ENCODE results near the gene GJA10. TPM values are rescaled to one million over a fixed set of nuclear protein-coding genes. Genes with fewer than 3 reads are reported as not detected.
A peak's percentile ranks its signal among the peaks of the same experiment; 100 is the strongest.

The GJA10 gene
- total RNA-seq, 1 donor from 2014 or later = not detected

DNA sequence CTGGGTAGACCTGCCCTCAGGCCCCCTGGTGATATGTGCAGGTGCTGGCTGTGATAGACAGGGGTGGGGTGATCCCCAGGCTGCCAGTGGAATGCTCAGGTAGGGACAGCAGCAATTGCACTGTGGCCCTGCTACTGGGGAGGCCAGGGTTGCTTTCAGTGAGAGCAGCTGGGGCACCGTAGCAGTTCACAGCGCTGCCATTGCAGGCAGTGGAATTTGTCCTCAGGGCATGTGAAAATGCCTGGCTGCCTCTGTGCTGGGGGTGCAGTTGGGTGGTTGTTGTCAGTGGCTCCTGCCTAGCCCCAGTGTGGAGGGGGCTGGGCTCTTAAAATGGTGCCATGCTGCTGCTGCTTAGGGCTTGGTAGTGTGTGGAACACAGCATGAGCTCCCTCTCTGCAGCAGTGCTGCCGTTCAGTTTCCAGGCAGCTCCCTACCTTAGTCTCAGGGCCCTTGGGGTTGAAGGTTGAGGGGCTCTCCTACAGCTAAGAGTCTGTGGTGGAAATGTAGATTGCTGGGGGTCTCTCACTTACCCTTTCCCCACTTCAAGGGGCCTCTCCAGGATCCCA is 23.6 kb downstream of the GJA10 start:
- DNase-seq = no peak

DNA sequence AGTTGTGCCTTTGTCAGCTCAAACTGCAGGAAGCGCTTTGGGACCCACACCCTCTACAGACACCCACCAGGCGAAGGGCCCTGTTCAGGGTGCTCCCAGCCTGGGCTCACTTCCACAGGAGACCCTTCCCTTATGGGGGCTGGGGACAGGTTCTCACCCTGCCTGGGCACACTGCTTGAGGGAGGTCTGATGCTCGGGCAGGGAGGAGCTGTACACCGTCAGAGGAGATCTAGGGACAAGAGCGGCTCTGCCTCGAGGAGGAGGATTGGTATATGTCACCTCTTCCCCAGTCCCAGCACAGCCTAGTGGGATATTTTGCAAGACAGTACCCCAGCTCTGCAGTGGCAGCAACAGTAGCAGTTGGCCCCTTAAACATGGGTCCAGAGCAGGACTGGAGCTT is 26.9 kb downstream of the GJA10 start:
- no peak for DNase-seq

DNA sequence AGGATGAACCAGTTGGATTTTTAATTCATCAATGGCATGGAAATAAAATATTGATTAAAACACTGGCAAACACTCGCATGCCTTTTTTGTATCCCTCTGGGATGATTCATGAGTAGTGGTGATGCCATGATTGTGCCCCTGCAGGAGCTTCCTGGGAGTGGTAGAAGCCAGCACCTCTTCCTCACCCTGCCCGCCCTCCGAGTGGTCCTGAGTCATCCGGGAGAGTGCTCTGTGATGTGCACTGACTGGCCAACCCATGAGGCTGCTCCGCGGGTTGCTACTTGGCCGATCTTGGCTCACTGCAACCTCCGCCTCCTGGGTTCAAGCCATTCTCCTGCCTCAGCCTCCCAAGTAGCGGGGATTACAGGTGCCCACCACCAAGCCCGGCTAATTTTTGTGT is 27.4 kb downstream of the GJA10 start:
- no peak for DNase-seq

DNA sequence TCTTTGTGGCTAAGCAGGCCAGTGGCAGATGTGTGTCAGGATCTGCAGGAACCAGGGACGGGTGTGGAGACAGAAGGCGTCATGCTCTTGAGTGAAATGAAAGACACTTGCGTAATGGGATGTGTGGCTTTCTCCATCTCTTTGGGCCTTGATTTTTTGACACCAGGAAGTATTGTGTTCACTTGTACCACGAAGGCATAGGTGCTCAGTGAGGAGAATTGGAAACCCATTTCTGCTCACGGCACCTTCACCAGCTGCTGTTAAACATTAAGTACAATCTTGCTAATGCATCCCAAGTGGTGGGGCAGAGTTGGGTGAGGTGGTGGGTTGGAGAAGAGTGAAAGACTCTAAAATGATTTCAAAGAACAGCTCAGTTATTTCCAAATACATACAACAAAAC is 30.0 kb downstream of the GJA10 start:
- no peak for DNase-seq

DNA sequence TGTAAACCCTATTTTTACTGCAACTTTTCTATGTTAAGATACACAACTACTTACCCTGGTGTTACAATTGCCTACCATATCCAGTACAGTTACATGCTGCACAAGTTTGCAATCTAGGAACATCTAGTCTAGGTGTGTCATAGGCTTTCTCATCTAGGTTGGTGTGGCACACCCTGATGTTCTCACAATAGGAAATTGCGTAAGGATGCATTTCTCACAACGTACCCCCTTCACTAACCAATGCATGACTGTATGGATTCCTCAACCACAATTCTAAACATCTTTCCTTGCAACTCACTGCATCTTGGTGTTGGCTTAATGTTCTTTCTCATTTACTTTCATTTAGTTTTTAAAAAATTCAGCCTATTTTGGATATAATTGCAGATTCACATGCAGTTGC is 31.6 kb downstream of the GJA10 start:
- no peak for DNase-seq

DNA sequence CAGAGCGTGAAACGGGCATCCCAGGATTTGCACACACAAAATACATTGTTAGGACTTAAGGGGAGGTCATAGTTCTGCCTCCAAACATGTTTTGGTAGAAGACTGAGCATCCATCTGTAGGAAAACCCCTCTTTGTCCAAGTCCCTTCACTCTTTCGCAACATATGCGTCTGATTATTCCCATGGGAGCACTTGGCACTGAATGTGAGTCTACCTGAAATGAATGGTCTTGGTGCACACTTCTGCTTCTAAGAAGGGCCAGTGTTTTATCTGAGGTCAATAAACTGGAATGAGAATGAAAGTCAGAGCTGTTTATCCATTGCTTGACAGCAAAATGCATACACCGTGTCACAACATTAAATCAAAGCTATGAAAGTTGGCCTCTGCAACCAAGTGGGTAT is 33.0 kb downstream of the GJA10 start:
- no peak for DNase-seq

DNA sequence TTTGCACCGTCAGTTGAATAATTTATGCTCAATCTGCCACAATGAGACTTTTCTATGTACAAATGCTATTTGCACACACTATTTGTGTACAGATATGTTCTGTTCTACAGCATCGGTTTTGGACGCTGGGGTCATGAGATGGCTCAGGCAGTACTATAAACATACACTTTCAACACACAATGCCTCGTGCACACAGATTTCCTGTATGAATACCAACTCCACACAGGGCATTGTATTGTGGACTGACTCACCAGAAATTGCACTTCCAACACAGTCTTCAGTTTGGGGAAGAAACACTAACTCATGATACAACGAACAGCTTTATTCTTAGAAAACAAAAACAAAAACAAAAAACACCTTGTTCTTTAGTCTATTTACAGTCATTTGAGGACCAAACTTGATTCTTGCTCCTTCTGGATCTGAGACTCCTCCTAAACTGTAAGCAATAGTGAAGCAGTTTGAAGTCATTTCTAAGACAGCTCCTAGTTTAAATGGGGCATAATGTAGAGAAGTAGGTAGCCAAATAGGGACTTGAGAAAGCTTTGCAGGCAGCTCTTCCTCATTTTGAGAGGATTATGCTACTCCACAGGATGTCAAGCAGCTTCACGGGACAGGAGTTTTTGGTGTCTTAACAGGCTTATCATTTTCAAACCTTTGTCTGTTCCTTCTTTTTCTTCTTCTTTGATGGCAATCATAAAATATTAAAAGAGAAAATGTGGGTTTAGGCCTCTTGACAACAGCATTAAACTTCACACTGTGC is 33.7 kb downstream of the GJA10 start:
- DNase-seq = peak; percentile 90

DNA sequence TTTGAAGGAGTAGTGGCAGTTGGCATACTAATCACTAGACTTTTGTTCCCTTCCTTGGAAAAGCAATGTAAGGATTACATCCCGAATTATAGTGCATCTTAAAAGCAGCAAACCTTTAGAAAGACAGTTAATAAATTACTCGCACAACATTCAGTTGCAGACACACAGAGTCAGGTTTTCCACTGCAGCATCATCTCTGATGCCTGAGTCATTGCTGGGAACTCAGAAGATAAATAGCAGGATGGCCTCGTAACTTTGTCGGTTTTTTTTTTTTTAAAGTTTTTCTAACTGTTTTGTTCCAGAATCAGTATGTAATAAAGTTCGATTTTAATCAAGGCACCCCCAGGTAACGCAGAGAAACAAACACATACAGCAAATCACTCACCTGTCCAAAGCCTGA is 34.3 kb downstream of the GJA10 start:
- peak; percentile 57 for DNase-seq

DNA sequence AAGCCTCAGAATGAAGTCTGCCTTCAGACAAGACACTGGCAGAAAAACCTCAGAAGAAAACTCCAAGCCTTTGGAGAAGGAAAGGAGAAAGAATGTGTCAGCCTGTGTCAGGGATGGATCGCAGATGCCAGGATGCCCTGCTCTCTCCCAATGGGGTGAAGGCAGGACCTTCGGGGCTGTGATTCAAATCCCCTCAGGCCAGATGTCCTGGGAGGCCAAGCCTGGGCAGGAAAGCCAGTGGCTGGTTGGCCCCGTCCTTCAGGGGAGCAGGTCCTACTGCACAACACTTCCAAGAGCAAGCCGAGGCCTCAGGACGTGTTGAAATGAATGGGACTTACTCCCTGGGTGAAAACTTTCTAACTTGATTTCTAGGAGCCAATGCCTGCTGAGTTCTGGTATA is 36.5 kb downstream of the GJA10 start:
- DNase-seq = no peak

DNA sequence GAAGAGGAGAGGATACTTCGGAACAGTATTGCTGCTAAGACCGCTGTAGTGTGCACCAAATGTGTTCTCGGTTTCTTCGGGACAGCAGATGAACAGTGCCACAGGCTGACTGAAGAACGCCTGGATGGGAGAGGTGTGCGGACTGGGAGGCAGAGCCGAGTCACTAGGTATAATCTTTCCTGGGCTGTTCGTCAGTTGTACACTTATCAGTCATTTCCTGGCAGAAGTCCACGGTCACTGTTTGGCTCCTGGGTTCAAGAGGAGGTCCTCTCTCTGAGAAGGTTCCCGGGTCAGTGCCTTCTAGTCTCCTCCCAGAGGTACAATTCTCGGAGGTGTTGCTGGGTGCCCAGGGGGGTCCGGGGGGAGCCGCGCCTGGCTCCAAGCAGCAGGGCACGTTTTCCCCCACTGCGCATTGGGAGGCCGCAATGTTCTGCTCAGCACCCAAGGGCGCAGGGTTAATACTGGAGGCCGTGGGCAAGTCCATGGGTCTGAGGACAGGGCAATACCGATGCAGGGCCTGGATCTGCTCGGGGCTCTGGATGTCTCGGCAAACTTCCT is 38.1 kb downstream of the GJA10 start:
- DNase-seq = no peak

DNA sequence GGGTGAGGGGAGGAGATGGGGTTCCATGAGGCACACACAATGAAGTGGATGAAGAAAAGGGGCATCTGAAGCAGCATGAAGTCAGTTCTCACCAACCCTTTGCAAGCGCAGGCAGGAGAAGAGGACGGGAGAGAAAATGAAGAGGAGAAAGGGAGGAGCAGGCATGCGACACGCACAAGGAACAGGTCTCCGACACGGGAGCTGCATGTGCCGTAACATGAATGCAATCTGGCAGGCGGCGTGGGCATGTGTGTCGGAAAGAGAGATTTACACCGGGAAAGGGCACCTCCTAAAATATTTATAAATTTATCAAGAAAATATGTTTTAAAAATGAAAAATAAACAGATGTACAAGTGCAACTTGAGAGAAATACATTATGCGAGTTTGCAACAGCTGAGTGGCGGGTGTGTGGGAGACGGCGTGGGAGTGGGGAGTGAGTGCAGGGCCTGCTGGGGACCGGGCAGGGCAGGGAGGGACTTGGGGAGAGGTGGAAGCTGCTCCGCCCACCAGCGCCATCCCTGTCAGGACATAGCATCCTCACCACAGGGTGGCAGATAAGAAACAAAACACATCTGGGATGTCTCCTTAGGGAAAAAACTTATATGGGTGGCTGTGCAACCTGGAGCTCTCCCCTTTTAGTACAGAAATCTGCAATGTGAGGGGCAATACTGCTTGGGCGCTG is 40.6 kb downstream of the GJA10 start:
- DNase-seq = no peak

DNA sequence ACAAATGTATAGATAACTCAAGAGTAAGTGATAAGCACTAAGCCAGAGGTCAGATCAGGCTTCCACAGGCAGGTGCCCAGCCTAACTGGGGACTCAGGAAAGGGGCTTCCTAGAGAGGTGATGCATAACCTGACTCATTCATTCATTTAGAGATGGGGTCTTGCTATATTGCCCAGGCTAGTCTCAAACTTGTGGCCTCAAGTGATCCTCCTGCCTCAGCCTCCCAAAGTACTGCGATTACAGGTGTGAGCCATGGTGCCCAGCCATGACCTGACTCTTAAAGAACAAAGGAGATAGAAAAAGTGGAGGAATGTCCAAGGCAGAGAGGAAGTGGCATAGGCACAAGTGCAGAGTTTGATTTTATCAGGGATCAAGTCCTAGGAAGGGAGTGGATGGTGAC is 41.9 kb downstream of the GJA10 start:
- no peak for DNase-seq

DNA sequence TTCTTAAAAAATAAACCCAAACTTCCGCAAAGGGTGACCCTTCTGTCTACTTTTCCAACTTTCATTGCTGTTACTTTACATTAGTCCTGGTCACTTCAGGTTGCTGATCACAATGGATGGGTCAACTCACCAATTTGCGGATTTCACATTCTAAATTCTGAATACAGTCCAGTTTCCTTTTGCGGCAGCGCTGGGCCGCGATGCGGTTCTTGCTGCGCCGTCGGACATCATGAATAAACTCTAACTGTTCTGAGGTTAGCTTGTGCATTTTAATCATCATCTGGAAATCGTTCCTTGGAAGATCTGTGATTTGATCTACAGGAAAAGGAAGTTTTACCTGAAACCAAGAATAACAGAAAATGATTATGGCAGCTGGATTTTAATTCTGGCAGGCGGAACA is 43.7 kb downstream of the GJA10 start:
- no peak for DNase-seq

DNA sequence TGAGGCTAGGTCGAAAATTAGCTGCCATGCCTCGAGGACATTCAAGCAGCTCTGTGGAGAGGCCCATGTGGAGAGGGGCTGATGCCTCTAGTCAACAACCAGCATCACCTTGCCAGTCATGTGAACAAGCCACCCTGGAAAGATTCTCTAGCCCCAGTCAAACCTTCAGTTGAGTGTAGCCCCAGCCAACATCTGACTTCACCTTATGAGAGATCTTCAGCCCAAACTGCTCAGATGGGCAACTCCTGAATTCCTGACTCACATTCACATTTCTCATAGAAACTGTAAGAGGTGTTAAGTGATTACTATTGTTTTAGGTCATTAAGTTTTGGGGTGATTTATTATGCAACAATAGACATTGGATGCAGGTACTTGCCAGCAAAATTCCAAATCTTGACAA is 44.9 kb downstream of the GJA10 start:
- no peak for DNase-seq

DNA sequence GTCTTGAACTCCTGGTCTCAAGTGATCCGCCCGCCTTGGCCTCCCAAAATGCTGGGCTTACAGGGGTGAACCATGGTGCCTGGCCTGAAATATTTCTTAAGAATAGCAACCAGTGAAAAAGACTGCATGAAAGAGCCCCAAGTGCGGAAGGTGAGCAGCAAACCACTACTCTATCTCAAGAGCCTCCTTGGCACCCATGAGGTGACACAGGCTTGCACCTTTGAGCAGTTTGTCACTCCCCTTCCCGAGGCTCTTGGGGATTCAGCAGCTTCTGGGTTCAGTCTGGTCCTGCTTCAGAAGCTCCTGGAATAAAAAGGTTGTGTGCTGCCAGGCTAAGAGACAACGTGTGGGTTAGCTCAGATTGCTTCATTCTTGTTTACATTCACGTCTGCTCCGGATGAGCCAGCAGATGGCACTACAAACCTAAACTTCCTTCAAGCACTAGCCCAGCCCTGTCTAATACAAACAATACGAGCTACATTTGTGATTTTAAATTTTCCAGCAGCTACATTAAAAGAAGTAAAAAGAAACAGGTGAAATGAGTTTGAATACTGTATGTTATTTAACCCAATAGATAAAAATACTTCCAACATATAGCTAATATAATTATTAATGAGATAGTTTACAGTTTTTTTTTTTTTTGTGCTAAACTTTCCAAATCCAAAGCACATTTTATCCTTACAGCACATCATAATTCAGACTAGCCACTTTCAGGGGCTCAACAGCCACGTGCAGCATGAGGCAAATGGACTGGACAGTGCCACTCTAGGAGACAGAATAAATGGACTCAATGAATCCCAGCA is 46.2 kb downstream of the GJA10 start:
- peak; percentile 88 for DNase-seq

DNA sequence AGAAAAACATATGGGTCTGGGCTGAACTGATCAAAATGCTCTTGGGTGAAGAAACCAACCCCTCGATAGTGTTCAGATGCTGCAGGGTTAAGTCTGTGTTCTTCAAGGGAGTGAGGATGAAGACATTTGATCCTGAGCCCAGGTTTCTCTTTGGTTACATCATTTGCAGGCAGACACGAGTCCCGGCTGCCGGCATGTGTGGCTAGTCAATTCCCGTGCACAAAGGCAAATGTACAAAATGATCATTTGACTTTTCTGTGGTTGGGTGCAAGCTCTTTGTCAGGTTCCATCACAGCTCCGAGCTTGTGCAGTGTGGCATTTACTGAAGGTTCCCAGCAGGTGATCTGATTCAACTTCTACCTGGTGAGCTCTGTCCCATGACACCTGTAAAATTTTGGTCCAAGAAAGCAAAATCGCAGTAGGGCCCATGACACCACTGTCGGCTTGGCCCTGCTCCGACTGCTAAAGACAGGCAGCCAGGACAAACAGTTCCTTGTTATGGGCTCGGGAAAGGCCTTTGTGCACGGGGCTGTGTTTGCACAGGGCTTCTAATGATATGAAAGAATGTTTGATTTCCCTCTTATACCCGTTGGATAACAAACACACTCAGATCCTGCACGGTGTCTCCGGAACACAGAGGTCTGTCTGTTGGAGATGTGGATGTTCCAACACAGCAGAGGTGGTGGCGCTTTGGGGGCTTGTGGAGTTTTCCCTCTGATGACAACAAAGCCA is 46.9 kb downstream of the GJA10 start:
- DNase-seq = no peak

DNA sequence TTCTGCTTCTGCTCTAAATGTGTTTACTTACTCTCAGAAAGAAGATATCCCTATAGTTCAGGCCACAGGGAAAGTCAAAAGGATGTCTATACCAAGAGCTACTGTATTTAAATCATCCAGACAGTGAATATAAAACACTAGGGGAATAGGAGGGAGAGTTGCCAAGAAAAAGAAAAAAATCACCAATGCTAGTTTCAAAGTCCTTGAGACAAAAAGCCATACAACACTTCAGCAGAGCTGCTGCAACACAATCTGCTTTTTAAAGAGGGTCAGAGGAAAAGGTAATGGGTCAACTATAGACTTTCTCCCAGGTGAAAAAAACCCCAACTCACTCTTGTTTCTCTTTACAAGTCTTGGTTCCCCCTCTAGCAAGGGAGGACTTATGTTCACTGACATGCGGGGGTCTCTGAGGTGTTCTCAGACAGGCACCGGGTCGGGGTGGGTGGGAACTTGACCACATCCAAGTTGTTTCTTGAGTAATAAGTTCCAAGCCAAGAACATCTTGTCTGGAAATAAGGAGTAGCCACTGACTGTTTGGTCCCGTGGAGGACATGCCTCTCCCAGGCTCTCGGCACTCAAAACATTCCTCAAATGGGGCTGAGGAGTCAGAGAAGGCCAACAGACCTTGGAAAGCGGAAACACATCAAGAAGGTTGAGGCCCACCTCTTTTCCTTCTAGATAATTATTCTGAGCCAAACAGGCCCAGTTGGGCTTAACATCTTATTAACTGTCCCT is 47.7 kb downstream of the GJA10 start:
- no peak for DNase-seq

DNA sequence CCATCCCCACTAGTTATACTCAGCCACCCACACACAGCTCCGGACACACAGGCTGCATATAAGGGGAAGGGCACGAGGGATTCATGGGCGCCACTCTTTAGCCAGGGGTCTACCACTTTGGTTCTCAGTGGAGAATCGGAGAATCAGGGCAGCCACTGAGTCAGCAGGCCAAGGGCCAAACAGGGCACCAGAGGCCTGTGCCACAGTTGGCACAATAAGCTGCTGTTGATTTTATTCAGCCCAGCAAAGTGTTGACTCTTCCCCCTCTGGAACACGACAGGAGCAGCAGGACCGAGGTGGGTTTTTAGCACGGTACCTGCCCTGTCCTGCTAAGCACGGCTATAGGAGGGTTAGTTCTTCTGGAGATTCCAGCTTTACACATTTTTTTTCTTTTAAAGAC is 48.3 kb downstream of the GJA10 start:
- DNase-seq = no peak

DNA sequence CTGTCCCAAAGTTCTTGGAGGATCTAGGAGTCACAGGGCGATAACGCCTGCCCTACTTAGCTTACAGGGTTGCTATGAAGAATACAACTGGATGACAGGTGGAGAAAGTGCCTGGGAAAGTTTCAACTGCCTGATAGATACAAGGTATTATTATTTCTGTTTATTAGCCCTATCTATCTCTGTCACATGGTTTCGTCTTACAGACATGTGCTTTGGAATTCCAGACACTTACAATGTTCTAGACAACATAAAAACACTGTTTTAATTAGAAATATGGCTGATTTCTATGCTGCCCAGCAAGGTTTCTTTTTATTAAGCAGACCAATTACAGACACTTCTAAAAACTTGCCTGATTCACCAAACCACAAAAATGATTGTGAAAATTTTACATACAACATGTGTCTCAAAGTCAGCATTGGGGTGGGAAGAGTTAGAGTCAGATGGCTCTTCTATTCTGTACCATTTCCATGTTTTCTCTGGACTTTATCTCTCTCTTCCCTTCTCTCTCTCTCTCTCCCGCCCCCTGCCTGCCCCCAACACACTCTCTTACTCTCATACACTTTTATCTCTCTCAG is 50.0 kb downstream of the GJA10 start:
- no peak for DNase-seq

DNA sequence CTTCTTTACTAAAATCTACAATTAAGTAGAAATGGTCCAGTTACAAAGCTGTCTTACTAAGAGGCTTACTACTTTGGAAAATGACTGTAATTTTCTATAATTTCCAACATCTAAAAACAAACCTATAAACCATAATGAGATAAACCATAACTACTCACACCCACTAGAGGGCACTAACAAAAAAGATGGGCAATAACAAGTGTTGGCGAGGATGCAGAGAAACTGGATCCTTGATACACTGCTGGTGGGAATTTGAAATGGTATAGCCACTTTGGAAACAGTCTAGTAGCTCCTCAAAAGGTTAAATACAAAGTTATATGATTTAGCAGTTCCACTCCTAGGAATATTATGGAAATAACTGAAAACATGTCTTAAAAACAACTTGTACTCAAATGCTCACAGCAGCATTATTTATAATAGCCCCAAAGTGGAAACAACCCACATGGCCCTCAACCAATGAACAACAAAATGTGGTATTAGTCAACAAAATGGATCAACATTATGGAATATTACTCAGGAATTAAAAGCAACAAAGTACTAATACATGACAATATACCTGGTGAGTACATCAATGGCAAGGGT is 50.6 kb downstream of the GJA10 start:
- DNase-seq = peak; percentile 33

Data from dermis blood vessel endothelial cell (primary cell).